Upper lobe of left lung (tissue), 4 donors: ENCODE data around the gene UBAC2.

Experiments
- EP300 ChIP-seq, 4 donors: sonication (generic); formaldehyde crosslinking; IDR thresholded peaks; one replicate each; pipeline ENCODE4 v1.5.1; 2017; ENCODE audit warnings: antibody characterized with exemption in 4 of 4, control low read depth in 2 of 4
- POLR2A ChIP-seq, 4 donors: fragments of 450-650 bp; IDR thresholded peaks; one replicate each; pipeline ENCODE4 v1.5.1; 2016 to 2017; ENCODE audit warnings: antibody characterized with exemption in 4 of 4, mild to moderate bottlenecking in 2 of 4
- POLR2AphosphoS5 ChIP-seq, 2 donors: sonication (generic); formaldehyde crosslinking; IDR thresholded peaks; one replicate each; pipeline ENCODE4 v1.5.1; 2017; ENCODE audit warnings: antibody characterized with exemption in 2 of 2
- TF ChIP-seq, protein P1 (sequence below), 6 experiments: fragments of 450-650 bp in 4 of 6; fragments of 200-600 bp in 2 of 6; sonication (generic) in 2 of 6; IDR thresholded peaks; one replicate each; pipeline ENCODE4 v1.5.1; 2016 to 2019; ENCODE audit warnings: antibody characterized with exemption in 6 of 6

GRCh38 chr13:99154064-99154463, 46.6 kb upstream of the UBAC2 start:
- TF ChIP-seq, protein P1, sequence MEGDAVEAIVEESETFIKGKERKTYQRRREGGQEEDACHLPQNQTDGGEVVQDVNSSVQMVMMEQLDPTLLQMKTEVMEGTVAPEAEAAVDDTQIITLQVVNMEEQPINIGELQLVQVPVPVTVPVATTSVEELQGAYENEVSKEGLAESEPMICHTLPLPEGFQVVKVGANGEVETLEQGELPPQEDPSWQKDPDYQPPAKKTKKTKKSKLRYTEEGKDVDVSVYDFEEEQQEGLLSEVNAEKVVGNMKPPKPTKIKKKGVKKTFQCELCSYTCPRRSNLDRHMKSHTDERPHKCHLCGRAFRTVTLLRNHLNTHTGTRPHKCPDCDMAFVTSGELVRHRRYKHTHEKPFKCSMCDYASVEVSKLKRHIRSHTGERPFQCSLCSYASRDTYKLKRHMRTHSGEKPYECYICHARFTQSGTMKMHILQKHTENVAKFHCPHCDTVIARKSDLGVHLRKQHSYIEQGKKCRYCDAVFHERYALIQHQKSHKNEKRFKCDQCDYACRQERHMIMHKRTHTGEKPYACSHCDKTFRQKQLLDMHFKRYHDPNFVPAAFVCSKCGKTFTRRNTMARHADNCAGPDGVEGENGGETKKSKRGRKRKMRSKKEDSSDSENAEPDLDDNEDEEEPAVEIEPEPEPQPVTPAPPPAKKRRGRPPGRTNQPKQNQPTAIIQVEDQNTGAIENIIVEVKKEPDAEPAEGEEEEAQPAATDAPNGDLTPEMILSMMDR (IDR thresholded peaks at IDR 0.05) = no peak
- TF ChIP-seq POLR2A (IDR thresholded peaks at IDR 0.05) (no peak), EP300 (IDR thresholded peaks at IDR 0.05) (no peak), POLR2AphosphoS5 (IDR thresholded peaks at IDR 0.05) (no peak)
